ENCODE data around the gene SLA2. TPM values are rescaled to one million over a fixed set of nuclear protein-coding genes. Genes with fewer than 3 reads are reported as not detected.
A peak's percentile ranks its signal among the peaks of the same experiment; 100 is the strongest.
"Not testable (repeated sequence)": the region's sequence is repeated elsewhere in the genome, so short reads cannot be mapped to it uniquely, and the experiment has no call there.

Gene SLA2
- total RNA-seq, 2 experiments from 2014 or later, result 103 TPM

- Mint-ChIP-seq H3K9me3 (no peaks in the 10 kb centered on the region), H3K4me1 (peaks cover 22% of the 10 kb centered on the region), H3K36me3 (peaks cover 20% of the 10 kb centered on the region), H3K27me3 (no peaks in the 10 kb centered on the region), H3K27ac (peak overlapping the region; percentile 13), H3K4me3 (no peak overlapping the region)
- POLR2A ChIA-PET, result interaction anchor here (1.0 to 1.4 kb wide), 5 partner anchors 11 to 159 kb away, joined by 3 to 6 read pairs (median 4); no protein-coding TSS in a partner anchor
- DNase-seq, result no peak
- no peak for ATAC-seq (ENCODE audit: low read depth)
Measured at GRCh38 chr20:36614781-36615557, 31.0 kb downstream of the SLA2 start.

- H3K9me3 Mint-ChIP-seq, result no peaks in the 10 kb centered on the region
- POLR2A ChIA-PET, result interaction anchor here (0.6 to 2.0 kb wide), 9 partner anchors 8 to 160 kb away, joined by 3 to 8 read pairs (median 4); partner anchors contain the start of genes RAB5IF and SLA2
- H3K27me3 Mint-ChIP-seq, result no peaks in the 10 kb centered on the region
- H3K27ac Mint-ChIP-seq, result peak overlapping the region; percentile 13
- no peak for ATAC-seq (ENCODE audit: low read depth)
- peaks cover 22% of the 10 kb centered on the region for H3K4me1 Mint-ChIP-seq
- no peak for DNase-seq
- H3K4me3 Mint-ChIP-seq, result no peak overlapping the region
- peaks cover 23% of the 10 kb centered on the region for H3K36me3 Mint-ChIP-seq
Measured at GRCh38 chr20:36613974-36614373, 32.0 kb downstream of the SLA2 start.

DNA sequence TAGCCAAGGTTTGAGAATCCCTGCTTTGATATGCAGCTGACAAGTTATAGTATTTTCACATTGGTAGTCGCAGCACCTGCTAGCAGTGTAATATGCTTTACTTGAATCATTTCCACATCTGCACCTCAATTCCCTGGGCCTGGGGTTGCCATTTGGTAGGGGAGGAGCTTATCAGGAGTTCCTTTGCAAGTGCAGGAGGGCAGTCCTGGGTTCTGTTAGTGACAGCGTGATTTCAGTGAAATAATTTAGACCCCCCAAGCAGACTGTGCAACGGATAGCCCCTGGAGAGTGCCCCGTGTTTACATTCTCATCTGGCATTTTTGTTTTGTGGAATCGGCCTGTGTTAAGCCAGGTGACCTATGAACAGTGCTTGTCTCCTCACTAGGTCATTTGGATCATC lies 34.4 kb downstream of the SLA2 start:
- Mint-ChIP-seq H3K4me1 (peaks cover 33% of the 10 kb centered on the region), H3K27ac (peak overlapping the region; percentile 6), H3K4me3 (no peak overlapping the region), H3K27me3 (no peaks in the 10 kb centered on the region), H3K36me3 (peaks cover 27% of the 10 kb centered on the region), H3K9me3 (no peaks in the 10 kb centered on the region)
- DNase-seq (no peak), ATAC-seq (ENCODE audit: low read depth) (no peak)
- POLR2A ChIA-PET, result interaction anchor here (0.6 to 1.9 kb wide), 5 partner anchors 31 to 144 kb away, joined by 3 to 8 read pairs (median 3); no protein-coding TSS in a partner anchor

GRCh38 chr20:36608388-36608728 lies 37.6 kb downstream of the SLA2 start:
- peaks cover 34% of the 10 kb centered on the region for H3K4me1 Mint-ChIP-seq
- peaks cover 24% of the 10 kb centered on the region for H3K36me3 Mint-ChIP-seq
- H3K27me3 Mint-ChIP-seq; H3K4me3 Mint-ChIP-seq; ATAC-seq (ENCODE audit: low read depth); H3K9me3 Mint-ChIP-seq; DNase-seq: not testable (repeated sequence)
- H3K27ac Mint-ChIP-seq, result peak overlapping the region; percentile 21
- POLR2A ChIA-PET, result interaction anchor here (0.6 to 2.0 kb wide), 5 partner anchors 13 to 413 kb away, joined by 4 to 12 read pairs (median 4); partner anchors contain the start of gene SLA2

GRCh38 chr20:36607586-36608387 lies 38.2 kb downstream of the SLA2 start:
- H3K4me3 Mint-ChIP-seq, result peak overlapping the region; percentile 98
- H3K9me3 Mint-ChIP-seq, result no peaks in the 10 kb centered on the region
- no peaks in the 10 kb centered on the region for H3K27me3 Mint-ChIP-seq
- POLR2A ChIA-PET, result interaction anchor here (0.7 to 4.3 kb wide), 6 partner anchors 29 to 137 kb away, joined by 4 to 66 read pairs (median 7); partner anchors contain the start of genes SLA2 and TGIF2
- ATAC-seq (ENCODE audit: low read depth) (no peak), DNase-seq (no peak)
- peaks cover 29% of the 10 kb centered on the region for H3K4me1 Mint-ChIP-seq
- peak overlapping the region; percentile 98 for H3K27ac Mint-ChIP-seq
- H3K36me3 Mint-ChIP-seq, result peaks cover 23% of the 10 kb centered on the region

DNA sequence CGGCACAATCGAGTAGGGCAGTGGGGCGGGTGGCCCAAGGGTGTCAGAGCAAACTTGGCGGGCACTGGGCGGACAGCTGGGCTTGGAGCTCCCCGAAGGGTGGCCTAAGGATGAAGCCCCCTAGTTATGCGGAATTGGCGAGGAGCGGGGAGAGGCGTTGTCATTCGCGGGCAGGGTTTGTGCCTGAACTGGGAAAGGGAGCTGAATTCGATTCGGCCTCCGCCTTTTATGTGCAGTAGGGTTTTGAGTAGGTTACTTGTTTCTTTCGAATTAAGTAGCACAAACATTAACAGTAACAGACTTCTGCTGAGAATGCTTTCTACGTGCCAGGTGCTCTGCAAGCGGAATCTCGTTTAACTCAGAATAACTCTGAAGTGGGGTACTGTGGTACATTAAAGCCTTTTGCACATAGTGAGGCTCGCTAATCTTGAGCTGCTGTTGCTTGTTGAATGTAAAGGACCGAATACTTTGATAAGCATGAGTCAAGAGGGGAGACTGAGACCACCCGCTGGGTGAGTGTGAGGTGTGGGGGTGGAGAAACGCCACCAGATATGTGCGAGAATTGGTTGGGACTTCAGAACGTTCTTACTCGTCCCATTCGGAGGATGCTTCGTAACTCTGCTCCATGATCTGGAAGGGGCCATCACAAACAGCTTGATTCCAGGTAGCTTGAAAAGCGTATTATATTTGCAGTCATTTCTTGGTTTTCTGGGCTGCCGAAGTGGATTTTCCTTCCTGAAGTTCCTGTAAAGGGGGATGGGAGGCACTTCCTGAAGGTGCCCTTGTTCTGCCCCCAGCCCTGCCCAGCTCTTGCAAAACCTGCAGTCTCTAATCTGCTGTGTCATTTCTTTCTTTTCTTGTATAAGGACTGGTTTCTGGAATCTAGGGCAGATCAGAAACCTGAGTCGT lies 39.6 kb downstream of the SLA2 start:
- Mint-ChIP-seq H3K36me3 (peaks cover 14% of the 10 kb centered on the region), H3K27ac (peak overlapping the region; percentile 98), H3K4me3 (peak overlapping the region; percentile 98), H3K9me3 (no peaks in the 10 kb centered on the region), H3K4me1 (peaks cover 25% of the 10 kb centered on the region), H3K27me3 (no peaks in the 10 kb centered on the region)
- ATAC-seq (ENCODE audit: low read depth) (no peak), DNase-seq (no peak)
- POLR2A ChIA-PET, result interaction anchor here (0.8 to 4.3 kb wide), 21 partner anchors 8 to 257 kb away, joined by 3 to 66 read pairs (median 8); partner anchors contain the start of genes SLA2 and TGIF2

GRCh38 chr20:36605399-36606157 lies 40.4 kb downstream of the SLA2 start, which contains the start of gene RAB5IF:
Gene RAB5IF, plus strand, starts transcription at chr20:36605779. Its CDS starts 173 bp downstream, at chr20:36605952.
- DNase-seq, result peak; percentile 99
- no peaks in the 10 kb centered on the region for H3K27me3 Mint-ChIP-seq
- H3K36me3 Mint-ChIP-seq, result peaks cover 13% of the 10 kb centered on the region
- peak; percentile 93 for ATAC-seq (ENCODE audit: low read depth)
- no peaks in the 10 kb centered on the region for H3K9me3 Mint-ChIP-seq
- peak within 1 kb of the TSS; percentile 98 for H3K27ac Mint-ChIP-seq
- H3K4me3 Mint-ChIP-seq, result peak within 1 kb of the TSS; percentile 98
- peaks cover 24% of the 10 kb centered on the region for H3K4me1 Mint-ChIP-seq
- POLR2A ChIA-PET, result interaction anchor here (0.8 to 4.3 kb wide), 20 partner anchors 9 to 258 kb away, joined by 3 to 66 read pairs (median 8); partner anchors contain the start of genes SLA2 and TGIF2

DNA sequence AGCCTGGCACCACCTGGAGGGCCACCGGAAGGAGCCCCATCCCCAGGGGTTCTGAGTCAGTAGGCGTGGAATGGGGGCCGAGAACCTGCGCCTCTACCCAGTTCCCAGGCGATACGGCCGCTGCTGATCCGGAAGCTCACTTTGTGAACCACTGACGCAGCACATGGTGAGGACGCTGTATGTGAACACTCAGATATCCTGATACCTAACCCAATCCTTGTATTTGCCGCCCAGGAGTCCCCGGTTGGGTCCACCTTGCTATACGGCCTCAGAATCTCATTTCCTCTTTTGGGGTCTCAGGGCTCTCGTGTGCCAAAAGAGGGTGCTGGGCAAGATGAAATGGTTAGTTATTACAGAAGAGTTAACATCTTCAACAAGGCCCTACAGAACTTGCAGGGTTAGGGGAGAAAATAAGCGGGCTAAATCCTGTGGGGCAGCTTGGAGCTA lies 41.0 kb downstream of the SLA2 start:
- ATAC-seq (ENCODE audit: low read depth) (peak; percentile 17), DNase-seq (peak; percentile 67)
- Mint-ChIP-seq H3K4me3 (peak overlapping the region; percentile 98), H3K27ac (peak overlapping the region; percentile 98), H3K9me3 (no peaks in the 10 kb centered on the region), H3K4me1 (peaks cover 24% of the 10 kb centered on the region), H3K27me3 (no peaks in the 10 kb centered on the region), H3K36me3 (peaks cover 9% of the 10 kb centered on the region)
- POLR2A ChIA-PET, result interaction anchor here (0.7 to 4.3 kb wide), 18 partner anchors 9 to 941 kb away, joined by 3 to 66 read pairs (median 8); partner anchors contain the start of genes SLA2 and TGIF2

GRCh38 chr20:36601540-36601939 lies 44.5 kb downstream of the SLA2 start:
- Mint-ChIP-seq H3K27me3 (no peaks in the 10 kb centered on the region), H3K27ac (peak overlapping the region; percentile 14), H3K36me3 (peaks cover 3% of the 10 kb centered on the region), H3K9me3 (no peaks in the 10 kb centered on the region), H3K4me1 (peaks cover 18% of the 10 kb centered on the region), H3K4me3 (no peak overlapping the region)
- DNase-seq (no peak), ATAC-seq (ENCODE audit: low read depth) (no peak)
- POLR2A ChIA-PET, result interaction anchor here (18.2 kb wide), 1 partner anchor 27 kb away, joined by 195 read pairs; the partner anchor contains the start of gene TGIF2

GRCh38 chr20:36599912-36600345 lies 46.1 kb downstream of the SLA2 start:
- no peak overlapping the region for H3K4me3 Mint-ChIP-seq
- peaks cover 3% of the 10 kb centered on the region for H3K36me3 Mint-ChIP-seq
- H3K27ac Mint-ChIP-seq, result no peak overlapping the region
- H3K9me3 Mint-ChIP-seq, result no peaks in the 10 kb centered on the region
- no peak for DNase-seq
- no peak for ATAC-seq (ENCODE audit: low read depth)
- POLR2A ChIA-PET, result interaction anchor here (0.7 to 18.2 kb wide), 3 partner anchors 10 to 26 kb away, joined by 3 to 195 read pairs (median 3); partner anchors contain the start of gene TGIF2
- H3K27me3 Mint-ChIP-seq, result no peaks in the 10 kb centered on the region
- peaks cover 23% of the 10 kb centered on the region for H3K4me1 Mint-ChIP-seq

GRCh38 chr20:36593347-36593929 lies 52.6 kb downstream of the SLA2 start:
- H3K36me3 Mint-ChIP-seq, result peaks cover 20% of the 10 kb centered on the region
- no peak for ATAC-seq (ENCODE audit: low read depth)
- H3K4me3 Mint-ChIP-seq, result no peak overlapping the region
- peaks cover 38% of the 10 kb centered on the region for H3K4me1 Mint-ChIP-seq
- no peak for DNase-seq
- POLR2A ChIA-PET, result interaction anchor here (1.3 to 18.2 kb wide), 4 partner anchors 12 to 31 kb away, joined by 3 to 195 read pairs (median 44); partner anchors contain the start of genes RAB5IF and TGIF2
- H3K9me3 Mint-ChIP-seq, result no peaks in the 10 kb centered on the region
- H3K27me3 Mint-ChIP-seq, result no peaks in the 10 kb centered on the region
- H3K27ac Mint-ChIP-seq, result peak overlapping the region; percentile 78
